Ishikawa (cell line): ENCODE data around the gene ANKLE2.

Experiments used
- CEBPB ChIP-seq: IDR thresholded peaks from 2 replicates; pipeline ENCODE4 v1.6.1; 2012
- NFIC ChIP-seq: IDR thresholded peaks from 2 replicates; pipeline ENCODE4 v1.6.1; 2012

DNA sequence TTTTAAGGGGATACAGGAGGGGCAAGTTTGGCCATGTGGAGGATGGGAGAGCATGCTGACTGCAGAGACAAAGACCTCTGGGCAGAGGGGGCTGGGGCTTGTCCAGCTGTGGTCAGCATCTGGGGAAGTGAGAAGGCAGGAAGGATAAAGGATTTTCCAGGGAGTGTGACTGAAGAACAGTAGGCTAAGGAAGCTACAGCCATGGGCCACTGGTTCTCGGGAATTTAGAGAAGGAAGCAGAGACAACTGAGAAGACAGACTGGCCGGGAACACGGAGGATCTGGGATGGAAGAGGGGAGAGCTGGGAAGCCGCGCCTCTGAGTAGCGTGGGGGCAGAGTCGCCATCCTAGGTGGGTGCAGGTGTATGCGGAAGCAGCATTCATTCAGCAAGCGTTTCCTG is 58.0 kb downstream of the ANKLE2 start:
- TF ChIP-seq CEBPB (no peak), NFIC (no peak)
